SJCRH30 (cell line): ENCODE measurements around the gene OLFML2A. TPM values are rescaled to one million over a fixed set of nuclear protein-coding genes. Genes with fewer than 3 reads are reported as not detected.

Experiments used
- DNase-seq, 2 experiments: peaks; one replicate each; pipeline ENCODE4 v3.0.0-alpha.2; 2015 to 2020
- H3K27ac ChIP-seq: fragments of 250-450 bp; sonication (Bioruptor Pico); 2 replicates; pipeline ENCODE4 v1.5.1; 2020; ENCODE audit warnings: mild to moderate bottlenecking, moderate library complexity
- H3K27me3 ChIP-seq: fragments of 250-450 bp; sonication (Bioruptor Pico); 2 replicates; pipeline ENCODE4 v1.5.1; 2020; ENCODE audit warnings: mild to moderate bottlenecking, moderate library complexity
- H3K36me3 ChIP-seq: fragments of 250-450 bp; sonication (Bioruptor Pico); 2 replicates; pipeline ENCODE4 v1.5.1; 2020; ENCODE audit warnings: mild to moderate bottlenecking, moderate library complexity
- H3K4me1 ChIP-seq: fragments of 250-450 bp; sonication (Bioruptor Pico); 2 replicates; pipeline ENCODE4 v1.5.1; 2020; ENCODE audit warnings: mild to moderate bottlenecking, moderate library complexity
- H3K4me3 ChIP-seq: fragments of 250-450 bp; sonication (Bioruptor Pico); 2 replicates; pipeline ENCODE4 v1.5.1; 2020; ENCODE audit warnings: mild to moderate bottlenecking, moderate library complexity
- H3K9me3 ChIP-seq: fragments of 250-450 bp; sonication (Bioruptor Pico); replicated peaks from 2 replicates; pipeline ENCODE4 v1.5.1; 2020; ENCODE audit warnings: mild to moderate bottlenecking, moderate library complexity
- total RNA-seq: library from RNA; depleted of rRNA; stranded (reverse); fragments of >200 nt; shearing (Covaris generic); gene quantifications from 2 replicates; pipeline ENCODE4 v1.2.3, GENCODE V29; 2014

The OLFML2A gene
- total RNA-seq, 1 experiment from 2014 or later, result 13.4 TPM

- DNase-seq, result no peak
- Histone ChIP-seq H3K9me3 (no peaks in the 10 kb centered on the region), H3K4me3 (no peak overlapping the region), H3K36me3 (no peaks in the 10 kb centered on the region), H3K27ac (no peak overlapping the region), H3K4me1 (peaks cover 20% of the 10 kb centered on the region), H3K27me3 (no peaks in the 10 kb centered on the region)
These were observed 14.0 kb downstream of the OLFML2A start for GRCh38 chr9:124790801-124791505.

- H3K4me1 ChIP-seq, result peaks cover 26% of the 10 kb centered on the region
- no peaks in the 10 kb centered on the region for H3K27me3 ChIP-seq
- H3K36me3 ChIP-seq, result no peaks in the 10 kb centered on the region
- no peak overlapping the region for H3K4me3 ChIP-seq
- peak overlapping the region; percentile 52 for H3K27ac ChIP-seq
- H3K9me3 ChIP-seq, result no peaks in the 10 kb centered on the region
- no peak for DNase-seq
These were observed 15.5 kb downstream of the OLFML2A start for GRCh38 chr9:124792257-124793014.

- Histone ChIP-seq H3K36me3 (no peaks in the 10 kb centered on the region), H3K4me1 (peaks cover 26% of the 10 kb centered on the region), H3K27ac (peak overlapping the region; percentile 52), H3K9me3 (no peaks in the 10 kb centered on the region), H3K4me3 (no peak overlapping the region), H3K27me3 (no peaks in the 10 kb centered on the region)
- DNase-seq, result peak; percentile 77 to 80
These were observed 16.1 kb downstream of the OLFML2A start for GRCh38 chr9:124793015-124793541.

GRCh38 chr9:124794902-124795491 lies 18.1 kb downstream of the OLFML2A start:
- peak in 1 of 2 experiments; percentile 30 for DNase-seq
- H3K4me1 ChIP-seq, result peaks cover 26% of the 10 kb centered on the region
- H3K27ac ChIP-seq, result no peak overlapping the region
- no peak overlapping the region for H3K4me3 ChIP-seq
- H3K36me3 ChIP-seq, result no peaks in the 10 kb centered on the region
- H3K27me3 ChIP-seq, result no peaks in the 10 kb centered on the region
- no peaks in the 10 kb centered on the region for H3K9me3 ChIP-seq

- H3K4me3 ChIP-seq, result no peak overlapping the region
- H3K9me3 ChIP-seq, result no peaks in the 10 kb centered on the region
- peaks cover 26% of the 10 kb centered on the region for H3K4me1 ChIP-seq
- no peak overlapping the region for H3K27ac ChIP-seq
- no peaks in the 10 kb centered on the region for H3K36me3 ChIP-seq
- DNase-seq, result no peak
- no peaks in the 10 kb centered on the region for H3K27me3 ChIP-seq
These were observed 19.0 kb downstream of the OLFML2A start for GRCh38 chr9:124795881-124796431.

GRCh38 chr9:124797343-124798103 lies 20.6 kb downstream of the OLFML2A start:
- H3K36me3 ChIP-seq, result no peaks in the 10 kb centered on the region
- H3K4me3 ChIP-seq, result no peak overlapping the region
- no peaks in the 10 kb centered on the region for H3K27me3 ChIP-seq
- peaks cover 30% of the 10 kb centered on the region for H3K4me1 ChIP-seq
- no peak overlapping the region for H3K27ac ChIP-seq
- H3K9me3 ChIP-seq, result no peaks in the 10 kb centered on the region
- DNase-seq, result no peak

GRCh38 chr9:124799274-124800006 lies 22.5 kb downstream of the OLFML2A start:
- H3K36me3 ChIP-seq, result no peaks in the 10 kb centered on the region
- H3K27me3 ChIP-seq, result no peaks in the 10 kb centered on the region
- DNase-seq, result no peak
- H3K27ac ChIP-seq, result no peak overlapping the region
- peaks cover 19% of the 10 kb centered on the region for H3K4me1 ChIP-seq
- no peaks in the 10 kb centered on the region for H3K9me3 ChIP-seq
- no peak overlapping the region for H3K4me3 ChIP-seq

- Histone ChIP-seq H3K27ac (no peak overlapping the region), H3K36me3 (no peaks in the 10 kb centered on the region), H3K4me1 (peaks cover 23% of the 10 kb centered on the region), H3K27me3 (no peaks in the 10 kb centered on the region), H3K9me3 (no peaks in the 10 kb centered on the region), H3K4me3 (no peak overlapping the region)
- no peak for DNase-seq
These were observed 23.6 kb downstream of the OLFML2A start for GRCh38 chr9:124800306-124801259.

- peaks cover 22% of the 10 kb centered on the region for H3K4me1 ChIP-seq
- no peaks in the 10 kb centered on the region for H3K36me3 ChIP-seq
- no peak overlapping the region for H3K4me3 ChIP-seq
- H3K9me3 ChIP-seq, result no peaks in the 10 kb centered on the region
- H3K27me3 ChIP-seq, result no peaks in the 10 kb centered on the region
- H3K27ac ChIP-seq, result no peak overlapping the region
- DNase-seq, result no peak
These were observed 24.4 kb downstream of the OLFML2A start for GRCh38 chr9:124801356-124801755.

- H3K4me3 ChIP-seq, result no peak overlapping the region
- no peak overlapping the region for H3K27ac ChIP-seq
- no peaks in the 10 kb centered on the region for H3K27me3 ChIP-seq
- H3K9me3 ChIP-seq, result no peaks in the 10 kb centered on the region
- H3K4me1 ChIP-seq, result peaks cover 23% of the 10 kb centered on the region
- no peaks in the 10 kb centered on the region for H3K36me3 ChIP-seq
- no peak for DNase-seq
These were observed 25.5 kb downstream of the OLFML2A start for GRCh38 chr9:124802426-124802825.

GRCh38 chr9:124803911-124804310 lies 27.0 kb downstream of the OLFML2A start:
- Histone ChIP-seq H3K4me3 (no peak overlapping the region), H3K4me1 (peaks cover 23% of the 10 kb centered on the region), H3K9me3 (no peaks in the 10 kb centered on the region), H3K36me3 (no peaks in the 10 kb centered on the region), H3K27me3 (no peaks in the 10 kb centered on the region), H3K27ac (no peak overlapping the region)
- DNase-seq, result no peak

- peaks cover 24% of the 10 kb centered on the region for H3K4me1 ChIP-seq
- no peaks in the 10 kb centered on the region for H3K27me3 ChIP-seq
- no peak overlapping the region for H3K4me3 ChIP-seq
- no peaks in the 10 kb centered on the region for H3K36me3 ChIP-seq
- H3K27ac ChIP-seq, result peak overlapping the region; percentile 62
- no peaks in the 10 kb centered on the region for H3K9me3 ChIP-seq
- peak; percentile 77 to 87 for DNase-seq
These were observed 28.3 kb downstream of the OLFML2A start for GRCh38 chr9:124805186-124805585.
